Fibroblast of skin of left quadriceps (primary cell): ENCODE results near the gene PRKAR1A.
"Not testable (repeated sequence)": the region's sequence is repeated elsewhere in the genome, so short reads cannot be mapped to it uniquely, and the experiment has no call there.

ENCODE experiments used
- DNase-seq, 2 experiments: peaks; one replicate each; pipeline ENCODE4 v3.0.0-alpha.2; 2013; ENCODE audit warnings: low read depth in 2 of 2

The PRKAR1A gene

GRCh38 chr17:68512247-68512959 is at the start of gene PRKAR1A:
PRKAR1A (plus strand) TSS chr17:68512430; CDS start chr17:68515400, 2,970 bp downstream.
- peak; percentile 81 to 83 for DNase-seq

GRCh38 chr17:68463211-68464019 is 48.8 kb upstream of the PRKAR1A start:
- DNase-seq: no peak

- no peak for DNase-seq
These were observed 43.9 kb upstream of the PRKAR1A start for GRCh38 chr17:68468334-68468733.

GRCh38 chr17:68468788-68469187 is 43.4 kb upstream of the PRKAR1A start:
- no peak for DNase-seq

- no peak for DNase-seq
These were observed 41.3 kb upstream of the PRKAR1A start for GRCh38 chr17:68470961-68471360.

- no peak for DNase-seq
These were observed 31.3 kb upstream of the PRKAR1A start for GRCh38 chr17:68480885-68481284.

- no peak for DNase-seq
These were observed 29.6 kb upstream of the PRKAR1A start for GRCh38 chr17:68482576-68483041.

GRCh38 chr17:68484458-68484857 is 27.8 kb upstream of the PRKAR1A start:
- no peak for DNase-seq

- DNase-seq: no peak
These were observed 22.3 kb upstream of the PRKAR1A start for GRCh38 chr17:68489919-68490318.

- DNase-seq: no peak
These were observed 20.6 kb upstream of the PRKAR1A start for GRCh38 chr17:68491381-68492231.

- not testable (repeated sequence) for DNase-seq
These were observed 19.7 kb upstream of the PRKAR1A start for GRCh38 chr17:68492394-68493054.

GRCh38 chr17:68495081-68495480 is 17.1 kb upstream of the PRKAR1A start:
- no peak for DNase-seq

- DNase-seq: no peak
These were observed 14.3 kb upstream of the PRKAR1A start for GRCh38 chr17:68497885-68498319.

- no peak for DNase-seq
These were observed 13.5 kb upstream of the PRKAR1A start for GRCh38 chr17:68498479-68499326.

GRCh38 chr17:68499587-68499986 is 12.6 kb upstream of the PRKAR1A start:
- DNase-seq: no peak

- no peak for DNase-seq
These were observed 11.2 kb upstream of the PRKAR1A start for GRCh38 chr17:68501074-68501473.

GRCh38 chr17:68505951-68506350 is 6.3 kb upstream of the PRKAR1A start:
- no peak for DNase-seq

GRCh38 chr17:68507576-68507975 is 4.7 kb upstream of the PRKAR1A start:
- no peak for DNase-seq

GRCh38 chr17:68509141-68510057 is 2.8 kb upstream of the PRKAR1A start:
- DNase-seq: no peak
